Suprapubic skin (tissue), 3 donors: ENCODE measurements around the gene THSD7A.

Experiments used
- POLR2AphosphoS5 ChIP-seq, 3 donors: sonication (generic); formaldehyde crosslinking; IDR thresholded peaks; one replicate each; pipeline ENCODE4 v1.6.1; 2017; ENCODE audit warnings: antibody characterized with exemption in 3 of 3
- TF ChIP-seq, protein P1 (sequence below), 2 donors: fragments of 200-600 bp in 1 of 2; fragments of 450-650 bp in 1 of 2; sonication (generic) in 1 of 2; IDR thresholded peaks; one replicate each; pipeline ENCODE4 v1.5.1; 2016 to 2019; ENCODE audit warnings: antibody characterized with exemption in 2 of 2, mild to moderate bottlenecking in 1 of 2, moderate library complexity in 1 of 2

DNA sequence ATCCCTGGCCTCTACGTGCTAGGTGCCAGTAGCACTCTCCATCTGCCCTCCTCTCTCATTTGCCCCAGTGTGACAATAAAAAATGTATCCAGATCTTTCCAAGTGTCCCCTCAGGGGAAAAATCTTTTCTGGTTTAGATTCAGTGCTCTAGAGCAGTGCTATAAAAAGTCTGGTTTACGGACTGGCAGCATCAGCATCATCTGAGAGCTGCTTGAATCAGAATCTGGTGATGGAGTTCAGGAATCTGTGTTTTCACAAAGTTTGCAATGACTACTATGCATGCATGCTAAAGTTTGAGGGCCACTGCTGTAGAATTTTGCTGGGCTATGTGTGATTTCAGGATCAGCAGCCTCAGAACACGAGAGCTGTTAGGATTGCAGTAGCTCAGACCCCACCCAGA, 501.8 kb downstream of the THSD7A start:
- no peak for TF ChIP-seq POLR2AphosphoS5 (IDR thresholded peaks at IDR 0.05)
- TF ChIP-seq, protein P1, sequence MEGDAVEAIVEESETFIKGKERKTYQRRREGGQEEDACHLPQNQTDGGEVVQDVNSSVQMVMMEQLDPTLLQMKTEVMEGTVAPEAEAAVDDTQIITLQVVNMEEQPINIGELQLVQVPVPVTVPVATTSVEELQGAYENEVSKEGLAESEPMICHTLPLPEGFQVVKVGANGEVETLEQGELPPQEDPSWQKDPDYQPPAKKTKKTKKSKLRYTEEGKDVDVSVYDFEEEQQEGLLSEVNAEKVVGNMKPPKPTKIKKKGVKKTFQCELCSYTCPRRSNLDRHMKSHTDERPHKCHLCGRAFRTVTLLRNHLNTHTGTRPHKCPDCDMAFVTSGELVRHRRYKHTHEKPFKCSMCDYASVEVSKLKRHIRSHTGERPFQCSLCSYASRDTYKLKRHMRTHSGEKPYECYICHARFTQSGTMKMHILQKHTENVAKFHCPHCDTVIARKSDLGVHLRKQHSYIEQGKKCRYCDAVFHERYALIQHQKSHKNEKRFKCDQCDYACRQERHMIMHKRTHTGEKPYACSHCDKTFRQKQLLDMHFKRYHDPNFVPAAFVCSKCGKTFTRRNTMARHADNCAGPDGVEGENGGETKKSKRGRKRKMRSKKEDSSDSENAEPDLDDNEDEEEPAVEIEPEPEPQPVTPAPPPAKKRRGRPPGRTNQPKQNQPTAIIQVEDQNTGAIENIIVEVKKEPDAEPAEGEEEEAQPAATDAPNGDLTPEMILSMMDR (IDR thresholded peaks at IDR 0.05): no peak
